H9 (cell line): ENCODE results near the gene PTPRN2. TPM values are rescaled to one million over a fixed set of nuclear protein-coding genes. Genes with fewer than 3 reads are reported as not detected.
A peak's percentile ranks its signal among the peaks of the same experiment; 100 is the strongest.

Source experiments
- DNase-seq: peaks from one replicate; pipeline ENCODE4 v3.0.0-alpha.2; 2017
- H2AFZ ChIP-seq: one replicate; pipeline ENCODE4 v1.6.1; 2013; ENCODE audit warnings: mild to moderate bottlenecking, low read length, control low read depth, moderate library complexity
- H2AK5ac ChIP-seq: 2 replicates; pipeline ENCODE4 v1.6.1; 2013; ENCODE audit warnings: low read length, control low read depth, mixed read lengths; ENCODE audit not compliant: insufficient read length
- H2BK120ac ChIP-seq: one replicate; pipeline ENCODE4 v1.6.1; 2013; ENCODE audit warnings: low read depth, mild to moderate bottlenecking, low read length, control low read depth, inconsistent platforms; ENCODE audit not compliant: poor library complexity, severe bottlenecking
- H2BK12ac ChIP-seq: 2 replicates; pipeline ENCODE4 v1.6.1; 2013; ENCODE audit warnings: low read length, control low read depth, mixed read lengths, low read depth; ENCODE audit not compliant: insufficient read length
- H2BK15ac ChIP-seq: 2 replicates; pipeline ENCODE4 v1.6.1; 2013; ENCODE audit warnings: low read depth, low read length, control low read depth
- H2BK20ac ChIP-seq: one replicate; pipeline ENCODE4 v1.6.1; 2013; ENCODE audit warnings: low read depth, mild to moderate bottlenecking, low read length, control low read depth, inconsistent platforms; ENCODE audit not compliant: poor library complexity, severe bottlenecking
- H2BK5ac ChIP-seq: 2 replicates; pipeline ENCODE4 v1.6.1; 2013; ENCODE audit warnings: low read length, control low read depth, mixed read lengths; ENCODE audit not compliant: insufficient read length
- H3K14ac ChIP-seq: 2 replicates; pipeline ENCODE4 v1.6.1; 2013; ENCODE audit warnings: low read length, control low read depth; ENCODE audit not compliant: insufficient read depth
- H3K18ac ChIP-seq: 2 replicates; pipeline ENCODE4 v1.6.1; 2013; ENCODE audit warnings: low read depth, mild to moderate bottlenecking, mixed read lengths, low read length, control low read depth; ENCODE audit not compliant: insufficient read length
- H3K23ac ChIP-seq: 2 replicates; pipeline ENCODE4 v1.6.1; 2013; ENCODE audit warnings: low read length, control low read depth, mixed read lengths, low read depth; ENCODE audit not compliant: insufficient read length
- H3K23me2 ChIP-seq: 2 replicates; pipeline ENCODE4 v1.6.1; 2013; ENCODE audit warnings: low read depth, mild to moderate bottlenecking, mixed read lengths, low read length, control low read depth; ENCODE audit not compliant: insufficient read length, poor library complexity, severe bottlenecking
- H3K27ac ChIP-seq: 2 replicates; pipeline ENCODE4 v1.5.1; 2013; ENCODE audit warnings: low read length, control low read depth, mixed read lengths, low read depth; ENCODE audit not compliant: insufficient read length
- H3K27me3 ChIP-seq: 2 replicates; pipeline ENCODE4 v1.6.1; 2013; ENCODE audit warnings: low read length, control low read depth, inconsistent platforms; ENCODE audit not compliant: insufficient read depth
- H3K4ac ChIP-seq: 2 replicates; pipeline ENCODE4 v1.6.1; 2013; ENCODE audit warnings: low read depth, mild to moderate bottlenecking, control low read depth, inconsistent platforms, low read length, moderate library complexity
- H3K4me1 ChIP-seq: 2 replicates; pipeline ENCODE4 v1.6.1; 2013; ENCODE audit warnings: low read length, control low read depth, inconsistent platforms; ENCODE audit not compliant: insufficient read depth
- H3K4me2 ChIP-seq: 2 replicates; pipeline ENCODE4 v1.6.1; 2013; ENCODE audit warnings: low read length, control low read depth, mixed read lengths; ENCODE audit not compliant: insufficient read length, insufficient read depth
- H3K56ac ChIP-seq: 2 replicates; pipeline ENCODE4 v1.6.1; 2013; ENCODE audit warnings: low read depth, mild to moderate bottlenecking, mixed read lengths, low read length, control low read depth; ENCODE audit not compliant: insufficient read length
- H3K79me1 ChIP-seq: 2 replicates; pipeline ENCODE4 v1.6.1; 2013; ENCODE audit warnings: low read depth, mild to moderate bottlenecking, moderate library complexity, low read length, control low read depth, inconsistent platforms; ENCODE audit not compliant: insufficient read depth, poor library complexity, severe bottlenecking
- H3K79me2 ChIP-seq: 2 replicates; pipeline ENCODE4 v1.6.1; 2013; ENCODE audit warnings: low read length, control low read depth, inconsistent platforms; ENCODE audit not compliant: insufficient read depth
- H3K9ac ChIP-seq: 2 replicates; pipeline ENCODE4 v1.6.1; 2013; ENCODE audit warnings: low read length, control low read depth, mixed read lengths; ENCODE audit not compliant: insufficient read length; ENCODE audit errors: extremely low read depth
- H3K9me3 ChIP-seq: one replicate; pipeline ENCODE4 v1.6.1; 2013; ENCODE audit warnings: low read depth, low read length, inconsistent platforms; ENCODE audit not compliant: control insufficient read depth
- H3T11ph ChIP-seq: one replicate; pipeline ENCODE4 v1.6.1; 2013; ENCODE audit warnings: mild to moderate bottlenecking, low read length, control low read depth, inconsistent platforms
- H4K20me1 ChIP-seq: one replicate; pipeline ENCODE4 v1.6.1; 2013; ENCODE audit not compliant: control insufficient read depth, insufficient read length, insufficient read depth
- H4K5ac ChIP-seq: 2 replicates; pipeline ENCODE4 v1.6.1; 2013; ENCODE audit warnings: low read depth, mild to moderate bottlenecking, mixed read lengths, low read length, control low read depth; ENCODE audit not compliant: insufficient read length
- H4K8ac ChIP-seq: replicated peaks from 2 replicates; pipeline ENCODE4 v1.6.1; 2013; ENCODE audit warnings: low read length, control low read depth, mixed read lengths, low read depth; ENCODE audit not compliant: insufficient read length
- H4K91ac ChIP-seq: 2 replicates; pipeline ENCODE4 v1.6.1; 2013; ENCODE audit warnings: low read depth, mild to moderate bottlenecking, moderate library complexity, mixed read lengths, low read length, control low read depth; ENCODE audit not compliant: insufficient read length
- H3K27ac Mint-ChIP-seq, 3 experiments: 2 replicates in 2 of 3; 3 replicates in 1 of 3; pipeline ENCODE4 v1.8.0; 2020 to 2021; ENCODE audit warnings: mixed read lengths in 3 of 3, mild to moderate bottlenecking in 1 of 3, moderate library complexity in 1 of 3
- H3K27me3 Mint-ChIP-seq: 2 replicates; pipeline ENCODE4 v1.8.0; 2021; ENCODE audit warnings: low read depth, mild to moderate bottlenecking, moderate library complexity, mixed read lengths
- H3K36me3 Mint-ChIP-seq, 3 experiments: 2 replicates in 2 of 3; 3 replicates in 1 of 3; pipeline ENCODE4 v1.8.0; 2020 to 2021; ENCODE audit warnings: low read depth in 3 of 3, mixed read lengths in 3 of 3; ENCODE audit not compliant: insufficient read depth in 1 of 3
- H3K4me1 Mint-ChIP-seq, 2 experiments: 2 replicates each; pipeline ENCODE4 v1.8.0; 2020; ENCODE audit warnings: mixed read lengths in 2 of 2
- H3K4me3 Mint-ChIP-seq, 2 experiments: 2 replicates in 1 of 2; 3 replicates in 1 of 2; pipeline ENCODE4 v1.8.0; 2020 to 2021; ENCODE audit warnings: mild to moderate bottlenecking in 2 of 2, mixed read lengths in 2 of 2, moderate library complexity in 1 of 2
- H3K9me3 Mint-ChIP-seq, 2 experiments: 2 replicates in 1 of 2; 3 replicates in 1 of 2; pipeline ENCODE4 v1.8.0; 2020; ENCODE audit warnings: mild to moderate bottlenecking in 2 of 2, mixed read lengths in 2 of 2, moderate library complexity in 1 of 2
- WGBS: extraction: QIAGEN DNeasy Blood & Tissue Kit; methylation state at CpG from one replicate; pipeline ENCODE4 v1.1.7; 2013; ENCODE audit warnings: missing lambda C conversion rate, low lambda C conversion rate, mixed read lengths; ENCODE audit not compliant: insufficient read length; ENCODE audit errors: extremely low coverage; 5-methylcytosine and 5-hydroxymethylcytosine counted together
- total RNA-seq: library from RNA; stranded (reverse); gene quantifications from 2 replicates; pipeline ENCODE4 v1.2.1, GENCODE V29; 2021
- TF ChIP-seq, protein P1 (sequence below): fragments of 200-600 bp; sonication (generic); conservative IDR thresholded peaks from 3 replicates; pipeline ENCODE4 v1.8.0; 2021; ENCODE audit warnings: antibody characterized with exemption, mild to moderate bottlenecking

The PTPRN2 gene
- total RNA-seq, 1 experiment from 2014 or later: 5.2 TPM

DNA sequence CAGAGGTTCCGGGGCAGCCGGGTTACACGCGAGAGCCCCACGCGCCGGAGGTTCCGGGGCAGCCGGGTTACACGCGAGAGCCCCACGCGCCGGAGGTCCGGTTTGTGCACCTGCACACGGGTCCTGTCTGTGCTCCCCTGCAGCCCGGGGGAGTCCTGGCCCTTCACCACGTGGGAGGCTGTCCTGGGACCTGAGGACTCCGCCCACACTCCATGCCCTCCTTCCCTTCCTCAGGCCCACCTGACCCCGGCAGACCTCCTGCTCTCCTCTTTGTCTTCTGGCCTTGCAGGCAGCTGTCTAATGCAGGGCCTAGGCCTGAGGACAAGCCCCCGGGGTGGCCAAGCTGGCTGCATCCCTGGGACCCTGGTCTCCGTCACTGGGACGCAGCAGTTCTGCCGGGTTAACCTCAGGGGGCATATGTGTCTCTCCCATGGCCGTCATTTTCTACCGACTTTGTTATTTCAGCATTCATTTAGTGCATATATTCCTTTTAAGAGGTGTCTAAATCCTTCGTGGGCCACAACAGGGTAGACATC lies 876.2 kb downstream of the PTPRN2 start:
- Mint-ChIP-seq H3K4me3 (no peak overlapping the region), H3K4me1 (peaks cover 0 to 11% of the 10 kb centered on the region in 2 experiments; a peak in 2 of 4 replicates), H3K9me3 (no peaks in the 10 kb centered on the region; a peak in 1 of 5 replicates), H3K36me3 (no peaks in the 10 kb centered on the region), H3K27me3 (peaks cover 71% of the 10 kb centered on the region), H3K27ac (no peak overlapping the region)
- no CpG with 5 or more reads among the region's 27 CpGs for WGBS
- Histone ChIP-seq H3K9ac (no peak overlapping the region), H3K14ac (no peak overlapping the region), H3K4me2 (no peak overlapping the region), H3K27me3 (no peaks in the 10 kb centered on the region), H3K9me3 (no peaks in the 10 kb centered on the region), H2AK5ac (no peak overlapping the region), H3K56ac (no peak overlapping the region), H2AFZ (no peak overlapping the region), H3K79me2 (no peaks in the 10 kb centered on the region), H2BK20ac (no peak overlapping the region), H4K20me1 (no peaks in the 10 kb centered on the region), H3K79me1 (no peaks in the 10 kb centered on the region), H3K23me2 (no peaks in the 10 kb centered on the region), H2BK5ac (no peak overlapping the region), H3K27ac (no peak overlapping the region), H3K4ac (no peak overlapping the region), H4K5ac (no peak overlapping the region), H4K8ac (no peak overlapping the region), H2BK120ac (no peak overlapping the region), H2BK15ac (no peak overlapping the region), H3K18ac (no peak overlapping the region), H3K4me1 (no peaks in the 10 kb centered on the region), H3K23ac (no peak overlapping the region), H2BK12ac (no peak overlapping the region), H3T11ph (no peak overlapping the region), H4K91ac (no peak overlapping the region)
- DNase-seq: peak; percentile 25
- TF ChIP-seq, protein P1, sequence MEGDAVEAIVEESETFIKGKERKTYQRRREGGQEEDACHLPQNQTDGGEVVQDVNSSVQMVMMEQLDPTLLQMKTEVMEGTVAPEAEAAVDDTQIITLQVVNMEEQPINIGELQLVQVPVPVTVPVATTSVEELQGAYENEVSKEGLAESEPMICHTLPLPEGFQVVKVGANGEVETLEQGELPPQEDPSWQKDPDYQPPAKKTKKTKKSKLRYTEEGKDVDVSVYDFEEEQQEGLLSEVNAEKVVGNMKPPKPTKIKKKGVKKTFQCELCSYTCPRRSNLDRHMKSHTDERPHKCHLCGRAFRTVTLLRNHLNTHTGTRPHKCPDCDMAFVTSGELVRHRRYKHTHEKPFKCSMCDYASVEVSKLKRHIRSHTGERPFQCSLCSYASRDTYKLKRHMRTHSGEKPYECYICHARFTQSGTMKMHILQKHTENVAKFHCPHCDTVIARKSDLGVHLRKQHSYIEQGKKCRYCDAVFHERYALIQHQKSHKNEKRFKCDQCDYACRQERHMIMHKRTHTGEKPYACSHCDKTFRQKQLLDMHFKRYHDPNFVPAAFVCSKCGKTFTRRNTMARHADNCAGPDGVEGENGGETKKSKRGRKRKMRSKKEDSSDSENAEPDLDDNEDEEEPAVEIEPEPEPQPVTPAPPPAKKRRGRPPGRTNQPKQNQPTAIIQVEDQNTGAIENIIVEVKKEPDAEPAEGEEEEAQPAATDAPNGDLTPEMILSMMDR: no peak
